GM23248 (cell line): ENCODE measurements around the gene HAVCR1.

Experiments used
- EZH2 ChIP-seq: fragments of 200-600 bp; sonication (generic); IDR thresholded peaks from 2 replicates; pipeline ENCODE4 v1.6.1; 2018; ENCODE audit warnings: antibody characterized with exemption, mild to moderate bottlenecking; ENCODE audit not compliant: insufficient read depth, poor library complexity, severe bottlenecking
- EZH2phosphoT487 ChIP-seq: fragments of 200-600 bp; sonication (generic); IDR thresholded peaks from 2 replicates; pipeline ENCODE4 v1.6.1; 2018; ENCODE audit warnings: antibody characterized with exemption, moderate library complexity, mild to moderate bottlenecking, low read depth; ENCODE audit not compliant: insufficient read depth

DNA sequence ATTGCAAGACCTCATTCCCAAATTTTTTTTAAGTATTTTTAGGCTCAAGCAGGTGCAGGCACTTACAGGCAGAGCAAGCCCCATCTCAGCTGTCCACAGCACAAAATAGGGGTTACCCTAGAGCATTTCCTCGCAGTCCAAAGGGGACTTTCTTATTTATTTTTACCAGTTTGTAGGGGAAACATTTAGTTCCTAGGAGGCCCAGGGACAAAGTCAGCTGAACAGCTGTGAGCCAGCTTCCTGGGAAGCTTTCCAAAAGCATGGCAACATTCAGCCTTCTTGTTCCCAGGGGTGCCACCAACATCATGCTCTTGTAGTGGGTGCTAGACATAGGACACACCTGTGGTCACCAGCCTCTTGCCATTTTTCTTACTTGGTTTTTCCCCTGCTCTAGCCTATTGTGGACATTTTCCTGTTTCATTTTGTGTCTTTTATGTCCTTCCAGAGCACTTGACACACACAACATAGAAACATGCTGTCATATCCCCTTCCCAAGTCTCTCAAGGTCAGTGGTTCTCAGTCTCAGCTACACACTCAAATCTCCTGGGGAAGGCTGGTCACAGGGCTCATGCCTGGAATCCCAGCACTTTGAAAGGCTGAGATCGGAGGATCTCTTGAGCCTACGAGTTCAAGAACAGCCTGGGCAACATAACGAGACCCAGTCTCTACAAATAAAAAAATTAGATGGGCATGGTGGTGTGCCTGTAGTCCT is 38.2 kb downstream of the HAVCR1 start:
- no peak for TF ChIP-seq EZH2phosphoT487
- no peak for TF ChIP-seq EZH2
